HepG2 (cell line): ENCODE results near the gene AIP. TPM values are rescaled to one million over a fixed set of nuclear protein-coding genes. Genes with fewer than 3 reads are reported as not detected.

Experiments
- AGO1 ChIP-seq: fragments of 200-400 bp; formaldehyde crosslinking; IDR thresholded peaks from 2 replicates; pipeline ENCODE4 v1.6.1; 2017; ENCODE audit warnings: mild to moderate bottlenecking, low read depth, low read length, moderate library complexity; ENCODE audit not compliant: poor library complexity, severe bottlenecking
- DPF2 ChIP-seq: sonication (generic); formaldehyde crosslinking; IDR thresholded peaks from 2 replicates; pipeline ENCODE4 v1.4.0; 2020; ENCODE audit warnings: mild to moderate bottlenecking, low read depth, missing genetic modification reagents, borderline replicate concordance
- FLYWCH1 ChIP-seq: sonication (generic); formaldehyde crosslinking; IDR thresholded peaks from 2 replicates; pipeline ENCODE4 v1.8.1; 2023; ENCODE audit warnings: mild to moderate bottlenecking, missing genetic modification reagents
- HDAC6 ChIP-seq: fragments of 200-600 bp; sonication (generic); IDR thresholded peaks from 2 replicates; pipeline ENCODE4 v1.7.0; 2017; ENCODE audit warnings: mild to moderate bottlenecking, antibody characterized with exemption, low read length, low read depth
- HMGXB4 ChIP-seq, 2 experiments: sonication (generic) in 1 of 2; formaldehyde crosslinking in 1 of 2; IDR thresholded peaks; 2 replicates each; pipeline versions ENCODE4 v1.4.0 to v1.6.1; 2018 to 2020; ENCODE audit warnings: missing genetic modification reagents in 2 of 2, borderline replicate concordance in 1 of 2, low read depth in 1 of 2, mild to moderate bottlenecking in 1 of 2, missing biosample characterization in 1 of 2
- MAF1 ChIP-seq: sonication (generic); formaldehyde crosslinking; IDR thresholded peaks from 2 replicates; pipeline ENCODE4 v1.5.0; 2020; ENCODE audit warnings: missing genetic modification reagents, borderline replicate concordance
- MAX ChIP-seq: IDR thresholded peaks from 2 replicates; pipeline ENCODE4 v1.6.1; 2012; ENCODE audit warnings: inconsistent platforms
- MBD4 ChIP-seq: IDR thresholded peaks from 2 replicates; pipeline ENCODE4 v1.6.1; 2012; ENCODE audit warnings: low read length, inconsistent platforms, borderline replicate concordance
- NR2F2 ChIP-seq: IDR thresholded peaks from 2 replicates; pipeline ENCODE4 v1.6.1; 2012; ENCODE audit warnings: low read depth, inconsistent platforms, borderline replicate concordance
- PTBP1 ChIP-seq: fragments of 200-400 bp; formaldehyde crosslinking; IDR thresholded peaks from 2 replicates; pipeline ENCODE4 v1.6.1; 2018; ENCODE audit warnings: low read length, low read depth; ENCODE audit not compliant: poor library complexity, severe bottlenecking
- SATB2 ChIP-seq: sonication (generic); formaldehyde crosslinking; IDR thresholded peaks from 2 replicates; pipeline ENCODE4 v1.5.0; 2020; ENCODE audit warnings: missing genetic modification reagents
- TAF1 ChIP-seq: sonication (generic); formaldehyde crosslinking; IDR thresholded peaks from 2 replicates; pipeline ENCODE4 v1.4.0; 2020; ENCODE audit warnings: missing genetic modification reagents
- TARDBP ChIP-seq: sonication (generic); formaldehyde crosslinking; IDR thresholded peaks from 2 replicates; pipeline ENCODE4 v1.8.0; 2022; ENCODE audit warnings: mild to moderate bottlenecking, missing genetic modification reagents
- TCF7L2 ChIP-seq: IDR thresholded peaks from 2 replicates; pipeline ENCODE4 v1.6.1; 2011; ENCODE audit warnings: mild to moderate bottlenecking, low read depth, low read length, moderate library complexity
- XBP1 ChIP-seq: sonication (generic); formaldehyde crosslinking; IDR thresholded peaks from 2 replicates; pipeline ENCODE4 v1.5.0; 2020; ENCODE audit warnings: missing genetic modification reagents
- XRCC5 ChIP-seq: fragments of 200-400 bp; formaldehyde crosslinking; optimal IDR thresholded peaks from 2 replicates; pipeline ENCODE3; 2017; ENCODE audit warnings: mild to moderate bottlenecking, low read length
- ZBTB39 ChIP-seq: sonication (generic); formaldehyde crosslinking; IDR thresholded peaks from 2 replicates; pipeline ENCODE4 v1.5.0; 2020; ENCODE audit warnings: missing genetic modification reagents
- ZBTB8A ChIP-seq: sonication (generic); formaldehyde crosslinking; IDR thresholded peaks from 2 replicates; pipeline ENCODE4 v1.4.0; 2020; ENCODE audit warnings: mild to moderate bottlenecking, low read depth, missing genetic modification reagents, borderline replicate concordance
- ZC3H4 ChIP-seq: sonication (generic); formaldehyde crosslinking; IDR thresholded peaks from 2 replicates; pipeline ENCODE4 v1.4.0; 2020; ENCODE audit warnings: missing genetic modification reagents, borderline replicate concordance
- ZFP91 ChIP-seq: sonication (generic); formaldehyde crosslinking; IDR thresholded peaks from 2 replicates; pipeline ENCODE4 v1.9.0; 2022; ENCODE audit warnings: missing genetic modification reagents, mild to moderate bottlenecking, borderline replicate concordance
- ZNF34 ChIP-seq: sonication (generic); formaldehyde crosslinking; IDR thresholded peaks from 2 replicates; pipeline ENCODE4 v1.4.0; 2020; ENCODE audit warnings: mild to moderate bottlenecking, missing genetic modification reagents, borderline replicate concordance
- ZNF543 ChIP-seq: sonication (generic); formaldehyde crosslinking; IDR thresholded peaks from 2 replicates; pipeline ENCODE4 v1.4.0; 2020; ENCODE audit warnings: mild to moderate bottlenecking, missing genetic modification reagents
- ZNF780A ChIP-seq: sonication (generic); formaldehyde crosslinking; IDR thresholded peaks from 2 replicates; pipeline ENCODE4 v1.8.0; 2022; ENCODE audit warnings: mild to moderate bottlenecking, missing genetic modification reagents, moderate library complexity
- polyA plus RNA-seq, 8 experiments: library from polyadenylated mRNA; depleted of rRNA in 3 of 8; stranded (reverse) in 7 of 8; unstranded in 1 of 8; fragments of >200 nt; fragmentation: Illumina TruSeq in 4 of 8; extraction: Trizol in 4 of 8; gene quantifications; 2 replicates each; pipeline versions ENCODE4 v1.2.1 to v1.2.3, GENCODE V29; 2011 to 2016; ENCODE audit warnings: low read depth in 4 of 8, missing spikeins in 1 of 8, mixed read lengths in 1 of 8; ENCODE audit not compliant: insufficient read depth in 1 of 8
- total RNA-seq, 5 experiments: library from RNA; depleted of rRNA; stranded (reverse); fragments of >200 nt; fragmentation: Illumina TruSeq; extraction: Trizol; gene quantifications; 2 replicates each; pipeline ENCODE4 v1.2.3, GENCODE V29; 2016; ENCODE audit warnings: low read depth in 1 of 5

Gene AIP
- total and polyA plus RNA-seq, 2 of the 13 experiments (the other 11 are each of a cell fraction or from before 2014, with no cell fraction given): 51.8 to 110 TPM

- TF ChIP-seq AGO1: no peak
- no peak for TF ChIP-seq ZC3H4 (CRISPR knock-in tag)
- no peak for TF ChIP-seq ZNF780A (CRISPR knock-in tag)
- no peak for TF ChIP-seq ZNF34 (CRISPR knock-in tag)
- TF ChIP-seq ZBTB39: no peak; the same call in 1 of the 2 replicates
- TF ChIP-seq MBD4: no peak
- no peak for TF ChIP-seq XBP1 (CRISPR knock-in tag)
- no peak for TF ChIP-seq DPF2 (CRISPR knock-in tag)
- TF ChIP-seq NR2F2: no peak
- TF ChIP-seq MAF1 (CRISPR knock-in tag): no peak
- TF ChIP-seq PTBP1: peak; percentile 51
- TF ChIP-seq ZFP91 (CRISPR knock-in tag): peak; percentile 81; the same call in 1 of the 2 replicates
- TF ChIP-seq MAX: peak; percentile 78; the same call in 1 of the 2 replicates
- peak; percentile 82 for TF ChIP-seq TARDBP (CRISPR knock-in tag)
- TF ChIP-seq HMGXB4 (CRISPR knock-in tag; IDR thresholded peaks at IDR 0.05; ENCODE audit: borderline replicate concordance in 1 of 2, low read depth in 1 of 2): peak; percentile 79 to 84; a peak in 3 of 4 replicates
- TF ChIP-seq HDAC6: no peak
- no peak for TF ChIP-seq SATB2 (CRISPR knock-in tag)
- peak; percentile 39; the same call in 1 of the 2 replicates for TF ChIP-seq TAF1 (CRISPR knock-in tag)
- no peak for TF ChIP-seq TCF7L2
- no peak for TF ChIP-seq FLYWCH1 (CRISPR knock-in tag)
- TF ChIP-seq XRCC5: peak; percentile 61
- TF ChIP-seq ZBTB8A (CRISPR knock-in tag): no peak
- peak; percentile 53; the same call in 1 of the 2 replicates for TF ChIP-seq ZNF543 (CRISPR knock-in tag)
These were observed 23.0 kb downstream of the AIP start (continued) for GRCh38 chr11:67505605-67506396.
